SK-N-MC (cell line): ENCODE results near the gene RXFP3.

Source experiments
- EZH2 ChIP-seq: fragments of 200-600 bp; sonication (generic); IDR thresholded peaks from one replicate; pipeline ENCODE4 v1.6.1; 2017; ENCODE audit warnings: antibody characterized with exemption
- FOXP2 ChIP-seq: optimal IDR thresholded peaks from 2 replicates; pipeline ENCODE3; 2011; ENCODE audit warnings: mild to moderate bottlenecking, moderate library complexity; ENCODE audit not compliant: insufficient read depth; ENCODE audit errors: extremely low read length, control extremely low read depth
- POLR2AphosphoS5 ChIP-seq: IDR thresholded peaks from 2 replicates; pipeline ENCODE4 v1.6.1; 2012; ENCODE audit warnings: mild to moderate bottlenecking, low read depth, low read length, borderline replicate concordance

GRCh38 chr5:33890131-33891032 is 45.8 kb upstream of the RXFP3 start:
- no peak for TF ChIP-seq POLR2AphosphoS5
- no peak for TF ChIP-seq EZH2
- TF ChIP-seq FOXP2: no peak
